IPS-20b (cell line): ENCODE results near the gene RUNX3.

ENCODE experiments used
- H3K27ac ChIP-seq: one replicate; pipeline ENCODE4 v1.5.1; 2013; ENCODE audit warnings: low read length
- H3K27me3 ChIP-seq: 2 replicates; pipeline ENCODE4 v1.6.1; 2013; ENCODE audit warnings: mild to moderate bottlenecking, low read length, inconsistent platforms; ENCODE audit not compliant: insufficient read depth
- H3K36me3 ChIP-seq: 2 replicates; pipeline ENCODE4 v1.6.1; 2013; ENCODE audit warnings: low read depth, mild to moderate bottlenecking, inconsistent platforms, low read length, moderate library complexity; ENCODE audit not compliant: insufficient read depth
- H3K4me1 ChIP-seq: 2 replicates; pipeline ENCODE4 v1.6.1; 2013; ENCODE audit warnings: mild to moderate bottlenecking, control low read depth, inconsistent platforms, low read length, moderate library complexity; ENCODE audit not compliant: insufficient read depth
- H3K4me3 ChIP-seq: 2 replicates; pipeline ENCODE4 v1.5.1; 2013; ENCODE audit warnings: mild to moderate bottlenecking, low read length, inconsistent platforms
- H3K9ac ChIP-seq: 2 replicates; pipeline ENCODE4 v1.6.1; 2013; ENCODE audit warnings: low read depth, mild to moderate bottlenecking, inconsistent platforms, low read length, moderate library complexity
- H3K9me3 ChIP-seq: 2 replicates; pipeline ENCODE4 v1.6.1; 2013; ENCODE audit warnings: mild to moderate bottlenecking, low read depth, low read length, inconsistent platforms; ENCODE audit not compliant: insufficient read depth

RUNX3 gene

DNA sequence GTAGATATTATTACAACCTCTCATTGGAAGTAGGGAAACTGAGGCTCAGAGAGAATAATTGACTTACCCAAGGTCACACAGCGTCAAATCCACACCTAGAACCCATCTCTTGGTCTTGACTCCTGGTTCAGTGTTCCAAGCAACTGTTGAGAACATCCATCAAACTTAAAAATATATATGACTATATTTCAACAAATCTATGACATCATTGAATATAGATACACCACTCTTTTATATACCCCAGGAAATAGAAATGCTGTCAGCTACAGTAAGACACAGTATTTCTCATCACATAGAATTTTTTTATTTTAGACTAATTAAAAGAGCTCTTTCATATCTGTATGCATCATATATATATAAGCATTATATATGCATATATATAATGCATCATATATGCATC, 56.9 kb downstream of the RUNX3 start:
- no peaks in the 10 kb centered on the region for H3K36me3 ChIP-seq
- no peaks in the 10 kb centered on the region for H3K4me1 ChIP-seq
- no peak overlapping the region for H3K27ac ChIP-seq
- H3K9me3 ChIP-seq = no peaks in the 10 kb centered on the region
- H3K4me3 ChIP-seq = no peak overlapping the region
- no peak overlapping the region for H3K9ac ChIP-seq
- no peaks in the 10 kb centered on the region for H3K27me3 ChIP-seq

DNA sequence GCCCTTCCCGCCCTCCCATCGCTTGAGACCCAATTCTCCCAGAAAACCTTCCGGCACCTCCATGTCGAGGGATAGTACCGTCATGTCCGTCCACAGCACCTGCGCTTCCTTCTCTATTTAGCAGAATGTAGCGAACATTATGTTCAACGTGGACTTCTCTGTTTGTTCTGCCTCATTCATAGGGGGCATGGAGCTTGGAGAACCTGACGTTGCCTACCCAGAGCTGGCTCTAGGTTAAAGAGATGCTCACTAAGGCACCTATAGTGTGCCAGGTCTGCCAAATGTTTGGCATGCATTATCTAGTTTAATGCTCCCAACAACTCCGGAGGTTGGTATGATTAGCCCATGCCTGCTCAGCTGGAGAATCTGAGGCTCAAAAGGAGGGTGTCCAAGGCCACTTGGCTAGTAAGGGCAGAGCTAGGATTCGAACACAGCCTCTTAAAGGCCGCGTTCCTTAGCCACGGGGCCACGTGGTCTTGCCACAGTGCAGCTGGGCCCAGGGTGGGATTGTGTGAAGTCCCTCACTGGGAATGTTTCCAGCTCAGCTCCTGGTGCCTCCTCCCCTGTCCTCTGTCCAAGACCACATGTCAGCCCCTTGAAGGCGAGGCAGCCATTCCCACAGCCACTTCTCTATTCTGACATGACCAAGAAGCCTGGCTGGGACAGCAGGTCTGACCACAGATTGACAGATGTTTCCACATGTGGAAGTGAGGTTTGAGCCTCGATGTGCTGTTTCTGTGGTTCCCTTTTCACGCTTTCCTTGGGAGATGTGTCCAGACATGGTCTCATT, 57.8 kb downstream of the RUNX3 start:
- Histone ChIP-seq H3K9ac (no peak overlapping the region), H3K4me3 (no peak overlapping the region), H3K4me1 (no peaks in the 10 kb centered on the region), H3K36me3 (no peaks in the 10 kb centered on the region), H3K27ac (no peak overlapping the region), H3K9me3 (no peaks in the 10 kb centered on the region), H3K27me3 (no peaks in the 10 kb centered on the region)

DNA sequence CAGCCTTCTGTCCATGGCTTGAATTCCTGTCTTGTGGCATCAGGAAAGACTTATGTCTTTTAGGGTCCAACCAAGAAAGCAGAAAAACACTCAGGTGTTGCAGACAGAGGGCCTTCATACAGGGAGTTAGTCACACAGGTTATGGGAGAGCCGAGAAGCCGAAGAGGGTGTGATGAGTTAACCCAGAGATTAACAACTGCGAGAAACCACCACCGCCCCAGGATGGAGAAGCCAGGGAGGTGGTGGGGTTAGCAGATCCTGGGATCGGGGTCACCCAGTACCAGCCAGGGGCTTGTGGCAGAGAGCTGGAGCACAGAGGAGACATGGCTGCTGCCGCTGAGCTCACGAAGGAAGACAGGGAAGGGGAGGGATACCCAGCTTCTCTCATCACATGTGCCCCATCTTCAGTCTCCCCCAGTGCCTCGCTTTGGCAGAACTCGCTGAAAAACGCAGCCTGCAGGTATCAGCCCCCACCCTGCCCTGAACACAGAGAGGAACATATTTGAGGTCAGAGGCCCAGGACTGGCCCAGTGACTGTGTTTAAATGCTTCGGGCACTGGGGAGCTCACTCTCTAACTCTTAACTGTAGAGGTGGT, 58.7 kb downstream of the RUNX3 start:
- H3K9ac ChIP-seq = no peak overlapping the region
- H3K27ac ChIP-seq = no peak overlapping the region
- no peak overlapping the region for H3K4me3 ChIP-seq

DNA sequence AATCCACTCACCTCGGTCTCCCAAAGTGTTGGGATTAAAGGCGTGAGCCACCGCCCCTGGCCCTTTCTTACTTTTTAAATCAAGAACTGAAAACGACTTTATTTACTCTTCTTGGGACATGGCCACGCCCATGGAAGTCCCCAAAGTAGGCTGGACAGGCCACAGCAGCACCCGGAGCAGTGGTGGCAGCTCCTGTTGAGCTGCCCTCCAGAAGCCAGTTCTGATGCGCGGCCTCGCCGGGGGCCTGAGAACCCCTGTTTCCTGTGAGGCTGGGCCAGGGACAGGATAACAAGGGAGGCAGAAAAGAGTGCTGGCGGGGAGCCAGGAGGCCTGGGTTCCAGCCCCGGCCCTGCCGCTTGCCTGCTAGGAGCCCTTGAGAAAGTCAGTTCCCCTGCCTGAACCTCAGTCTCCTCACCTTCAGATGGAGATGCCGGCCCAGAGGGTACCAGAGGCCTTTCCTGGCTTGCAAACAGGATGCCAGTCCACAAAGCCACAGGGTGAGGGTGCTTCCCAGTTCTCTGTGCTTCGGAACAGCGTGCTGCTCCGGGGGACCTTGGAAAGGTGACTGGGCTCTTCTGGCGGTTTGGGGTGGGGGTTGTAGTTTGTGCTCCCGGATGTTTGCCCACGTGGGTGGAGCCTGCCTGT, 59.4 kb downstream of the RUNX3 start:
- no peaks in the 10 kb centered on the region for H3K36me3 ChIP-seq
- no peak overlapping the region for H3K9ac ChIP-seq
- H3K9me3 ChIP-seq = no peaks in the 10 kb centered on the region
- H3K4me3 ChIP-seq = no peak overlapping the region
- H3K27ac ChIP-seq = no peak overlapping the region
- no peaks in the 10 kb centered on the region for H3K4me1 ChIP-seq
- no peaks in the 10 kb centered on the region for H3K27me3 ChIP-seq

More for the DNA sequence above, 58.7 kb downstream of the RUNX3 start:
- H3K36me3 ChIP-seq = no peaks in the 10 kb centered on the region
- no peaks in the 10 kb centered on the region for H3K9me3 ChIP-seq
- no peaks in the 10 kb centered on the region for H3K4me1 ChIP-seq
- H3K27me3 ChIP-seq = no peaks in the 10 kb centered on the region

DNA sequence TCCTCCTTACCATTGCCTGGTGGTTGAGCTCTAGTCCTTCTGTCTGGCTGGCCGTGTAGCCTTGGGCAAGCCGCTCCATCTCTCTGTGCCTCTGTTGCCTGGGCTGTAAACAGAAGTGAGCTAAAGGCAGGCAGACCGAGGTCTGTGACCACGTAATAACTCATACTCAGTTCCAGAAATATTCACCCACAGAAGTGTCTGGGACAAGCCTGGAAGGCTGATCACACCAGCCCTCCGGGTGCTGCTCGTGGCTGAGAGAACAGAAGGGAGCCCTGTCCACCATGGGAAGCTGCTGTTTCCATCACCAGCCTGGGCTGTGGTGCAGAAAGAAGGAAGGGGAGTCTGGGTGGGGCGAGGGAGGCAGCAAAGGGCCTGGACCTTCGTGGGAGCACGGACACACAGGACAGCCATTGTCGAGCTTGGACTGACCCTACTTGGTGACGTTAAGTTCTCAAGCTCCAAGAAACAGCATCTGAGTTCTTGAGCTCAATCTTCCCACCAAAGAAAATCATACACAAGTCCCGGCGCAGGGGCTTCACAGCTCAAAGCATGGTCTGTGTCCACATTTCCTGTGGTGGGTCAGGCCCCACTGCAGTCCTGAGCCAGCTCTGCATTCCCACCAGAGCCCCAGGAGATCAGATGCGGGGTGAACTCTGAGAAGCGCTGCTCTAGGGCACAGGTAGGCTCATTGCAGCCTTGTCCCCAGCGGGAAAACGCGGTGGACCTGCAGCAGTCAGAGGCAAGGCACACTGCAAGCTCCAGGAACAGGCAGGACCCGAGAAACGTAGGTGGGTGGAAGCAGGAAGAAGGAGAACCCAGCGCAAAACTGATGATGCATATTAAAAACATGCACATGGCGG, 61.8 kb downstream of the RUNX3 start:
- H3K27ac ChIP-seq = no peak overlapping the region
- no peaks in the 10 kb centered on the region for H3K9me3 ChIP-seq
- H3K4me1 ChIP-seq = peaks cover 3% of the 10 kb centered on the region
- no peak overlapping the region for H3K9ac ChIP-seq
- H3K36me3 ChIP-seq = no peaks in the 10 kb centered on the region
- H3K4me3 ChIP-seq = no peak overlapping the region
- no peaks in the 10 kb centered on the region for H3K27me3 ChIP-seq

DNA sequence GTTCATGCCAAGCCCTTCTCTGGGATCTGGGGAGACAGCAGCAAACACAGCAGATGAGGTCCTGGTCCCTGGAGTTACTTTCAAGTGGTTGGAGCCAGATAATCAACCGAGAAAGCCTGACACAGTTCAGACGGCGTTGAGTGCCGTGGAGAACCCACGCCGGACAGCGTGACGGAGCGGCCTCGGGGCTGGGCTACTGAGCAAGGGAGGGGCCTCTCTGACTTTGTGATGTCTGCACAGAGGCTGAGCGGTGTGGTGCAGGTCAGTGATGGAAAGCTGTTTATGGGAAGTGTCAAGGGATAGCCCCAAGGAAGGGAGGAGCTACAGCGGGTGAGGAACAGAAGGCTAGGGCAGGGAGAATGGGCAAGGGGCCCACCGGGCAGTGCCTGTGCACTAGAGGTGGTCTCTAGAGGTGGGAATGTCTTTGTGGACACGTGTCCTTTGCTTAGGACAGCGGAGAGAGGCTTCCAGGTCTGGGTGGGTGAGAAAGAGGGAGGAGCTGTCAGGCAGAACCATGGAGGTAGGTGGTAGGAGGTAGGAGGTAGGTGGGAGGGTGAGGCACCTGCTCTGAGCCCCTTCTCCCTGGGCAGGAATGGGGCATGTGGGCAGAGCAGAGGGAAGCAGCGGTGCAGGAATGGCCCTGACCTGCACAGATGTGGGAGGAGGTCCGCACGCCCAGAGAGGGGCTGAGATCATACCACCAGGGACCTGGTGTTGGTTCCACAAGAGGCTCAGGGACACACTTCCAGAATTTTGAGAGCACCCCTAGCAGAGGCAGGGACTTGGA, 62.8 kb downstream of the RUNX3 start:
- Histone ChIP-seq H3K36me3 (no peaks in the 10 kb centered on the region), H3K9ac (no peak overlapping the region), H3K27me3 (no peaks in the 10 kb centered on the region), H3K27ac (no peak overlapping the region), H3K4me1 (peaks cover 3% of the 10 kb centered on the region), H3K9me3 (no peaks in the 10 kb centered on the region), H3K4me3 (no peak overlapping the region)

DNA sequence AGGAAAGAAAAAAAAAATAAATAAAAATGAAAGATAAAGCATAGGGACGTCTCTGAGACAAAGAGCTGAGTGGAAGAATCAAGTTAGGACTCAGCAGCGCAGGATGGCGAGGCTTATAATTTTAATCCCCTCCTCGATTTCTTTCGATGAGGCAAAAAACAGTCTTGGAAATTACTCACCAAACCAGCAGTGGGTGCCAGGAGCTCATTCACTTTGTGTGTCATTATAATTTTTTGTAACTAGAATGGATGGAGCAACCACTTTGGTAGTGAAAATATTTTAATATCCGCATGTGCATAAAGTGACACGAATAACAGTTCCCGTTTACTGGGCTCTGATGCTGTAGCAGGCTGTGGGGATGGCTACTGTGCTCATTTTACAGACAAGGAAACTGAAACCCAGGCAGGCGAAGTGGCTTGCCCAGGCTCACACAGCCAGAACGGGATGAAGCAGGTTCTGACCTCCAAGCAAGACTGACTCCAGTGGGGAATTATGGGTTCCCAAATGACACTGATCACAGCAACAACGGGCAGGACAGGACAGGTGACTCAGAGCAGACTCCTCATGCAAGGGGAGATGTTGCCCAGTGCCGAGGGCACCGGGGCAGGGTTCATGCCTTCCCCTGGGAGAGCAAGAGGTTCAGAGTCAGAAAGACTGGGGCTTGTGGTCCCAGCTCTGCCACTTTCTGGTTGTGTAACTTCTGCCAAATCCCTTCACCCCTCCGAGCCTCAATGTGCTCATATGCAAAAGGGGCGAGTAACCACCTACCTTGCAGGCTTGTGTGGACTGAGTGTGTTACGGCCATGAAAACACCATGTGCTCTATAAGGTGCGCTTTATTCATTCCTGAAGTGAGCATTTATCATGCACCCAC, 63.6 kb downstream of the RUNX3 start:
- no peaks in the 10 kb centered on the region for H3K27me3 ChIP-seq
- H3K9ac ChIP-seq = no peak overlapping the region
- H3K36me3 ChIP-seq = no peaks in the 10 kb centered on the region
- H3K9me3 ChIP-seq = no peaks in the 10 kb centered on the region
- H3K4me3 ChIP-seq = no peak overlapping the region
- peaks cover 3% of the 10 kb centered on the region for H3K4me1 ChIP-seq
- H3K27ac ChIP-seq = no peak overlapping the region

DNA sequence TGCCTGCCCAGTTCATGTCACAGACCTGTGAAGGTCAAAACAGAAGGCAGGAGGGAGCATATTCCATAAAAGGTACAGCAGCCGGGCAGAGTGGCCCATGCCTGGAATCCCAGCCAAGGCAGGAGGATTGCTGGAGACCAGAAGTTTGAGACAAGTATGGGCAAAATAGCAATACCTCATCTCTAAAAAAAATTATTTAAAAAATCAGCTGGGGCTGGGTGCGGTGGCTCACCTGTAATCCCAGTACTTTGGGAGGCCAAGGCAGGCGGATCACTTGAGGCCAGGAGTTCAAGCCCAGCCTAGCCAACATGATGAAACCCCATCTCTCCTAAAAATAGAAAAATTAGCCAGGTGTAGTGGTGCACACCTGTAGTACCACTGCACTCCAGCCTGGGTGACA, 64.5 kb downstream of the RUNX3 start:
- H3K27ac ChIP-seq = no peak overlapping the region
- no peak overlapping the region for H3K9ac ChIP-seq
- H3K4me3 ChIP-seq = no peak overlapping the region
- no peaks in the 10 kb centered on the region for H3K9me3 ChIP-seq
- no peaks in the 10 kb centered on the region for H3K27me3 ChIP-seq
- H3K4me1 ChIP-seq = peaks cover 3% of the 10 kb centered on the region
- no peaks in the 10 kb centered on the region for H3K36me3 ChIP-seq

DNA sequence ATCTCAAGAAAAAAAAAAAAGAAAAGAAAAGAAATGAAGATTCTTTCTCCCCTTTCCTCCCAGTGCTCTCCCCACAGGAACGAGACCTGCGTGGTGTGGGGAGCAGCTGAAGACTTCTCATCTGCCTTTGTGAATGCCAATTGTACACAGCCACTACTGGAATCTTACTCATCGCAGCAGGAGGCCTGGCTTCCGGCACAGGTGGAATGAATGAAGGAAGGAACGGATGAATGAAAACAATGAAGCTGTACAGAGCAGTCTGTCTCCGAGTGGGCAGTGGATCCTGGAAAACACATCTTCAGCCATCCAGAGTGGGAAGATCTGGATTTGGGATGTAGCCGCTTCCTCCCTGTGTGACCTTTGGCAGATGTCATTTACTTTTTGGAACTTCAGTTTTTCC, 64.9 kb downstream of the RUNX3 start:
- Histone ChIP-seq H3K4me3 (no peak overlapping the region), H3K9ac (no peak overlapping the region), H3K27me3 (no peaks in the 10 kb centered on the region), H3K9me3 (no peaks in the 10 kb centered on the region), H3K4me1 (peaks cover 3% of the 10 kb centered on the region), H3K27ac (no peak overlapping the region), H3K36me3 (no peaks in the 10 kb centered on the region)

DNA sequence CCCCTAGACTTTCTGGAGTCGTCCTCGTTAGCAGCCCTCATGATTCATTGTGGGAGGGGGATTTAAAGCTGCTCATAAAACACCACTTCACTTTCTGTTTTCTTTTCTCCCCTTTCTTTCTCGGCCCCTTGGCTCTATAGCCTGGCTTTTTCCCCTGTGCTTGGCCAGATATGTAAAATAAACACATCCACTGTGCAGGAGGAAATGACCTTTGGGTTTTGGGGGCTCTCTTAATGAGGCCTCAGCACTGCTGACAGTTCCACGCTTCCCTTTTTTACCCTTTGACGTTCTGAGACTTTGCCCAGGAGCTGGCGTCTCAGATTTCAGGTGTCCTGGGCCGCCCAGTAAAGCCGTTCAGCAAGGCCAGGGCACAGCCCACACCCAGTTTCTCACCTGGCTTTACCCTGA, 65.7 kb downstream of the RUNX3 start:
- H3K9ac ChIP-seq = no peak overlapping the region
- H3K27ac ChIP-seq = no peak overlapping the region
- H3K27me3 ChIP-seq = no peaks in the 10 kb centered on the region
- no peaks in the 10 kb centered on the region for H3K9me3 ChIP-seq
- H3K4me3 ChIP-seq = no peak overlapping the region
- H3K36me3 ChIP-seq = no peaks in the 10 kb centered on the region
- peaks cover 3% of the 10 kb centered on the region for H3K4me1 ChIP-seq
